PFSK-1 (cell line): Measurements from ENCODE around the gene ACBD4.

Experiments used
- FOXP2 ChIP-seq: optimal IDR thresholded peaks from 2 replicates; pipeline ENCODE3; 2011; ENCODE audit warnings: borderline replicate concordance, control low read depth, inconsistent platforms; ENCODE audit not compliant: insufficient read depth; ENCODE audit errors: extremely low read length, extremely low read depth
- POLR2AphosphoS5 ChIP-seq: IDR thresholded peaks from 2 replicates; pipeline ENCODE4 v1.6.1; 2012; ENCODE audit warnings: low read depth, mild to moderate bottlenecking, control low read depth, low read length, moderate library complexity
- SIN3A ChIP-seq: IDR thresholded peaks from 2 replicates; pipeline ENCODE4 v1.6.1; 2012; ENCODE audit warnings: mild to moderate bottlenecking, low read length, moderate library complexity, borderline replicate concordance; ENCODE audit not compliant: insufficient read depth
- TF ChIP-seq, protein P1 (sequence below), 2 experiments: IDR thresholded peaks; 2 replicates each; pipeline versions ENCODE4 v1.6.1 to v1.8.0; 2011 to 2012; ENCODE audit warnings: low read depth in 2 of 2, low read length in 2 of 2, control low read depth in 1 of 2, inconsistent platforms in 1 of 2, mild to moderate bottlenecking in 1 of 2, moderate library complexity in 1 of 2; ENCODE audit not compliant: insufficient read depth in 1 of 2

DNA sequence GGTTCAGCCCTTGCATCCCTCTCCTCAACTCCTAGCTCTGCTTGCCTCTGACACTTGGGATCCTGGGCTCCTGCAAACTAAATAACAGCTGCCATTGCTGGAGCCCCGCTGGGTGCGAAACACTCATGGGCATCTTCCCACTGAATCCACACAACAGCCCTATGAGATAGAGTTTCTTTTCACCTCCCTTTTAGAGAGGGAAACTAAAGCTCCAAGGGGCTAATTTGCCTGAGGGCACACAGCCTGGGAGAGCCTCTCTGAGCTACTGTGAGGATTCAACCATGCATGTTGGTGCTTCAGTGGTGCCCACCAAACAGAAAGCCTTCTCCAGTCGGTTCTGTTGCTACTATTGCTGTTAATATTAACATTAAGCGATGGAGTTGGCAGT lies 4.0 kb downstream of the ACBD4 start:
- TF ChIP-seq POLR2AphosphoS5 (no peak), SIN3A (no peak), FOXP2 (no peak)
- TF ChIP-seq, protein P1, sequence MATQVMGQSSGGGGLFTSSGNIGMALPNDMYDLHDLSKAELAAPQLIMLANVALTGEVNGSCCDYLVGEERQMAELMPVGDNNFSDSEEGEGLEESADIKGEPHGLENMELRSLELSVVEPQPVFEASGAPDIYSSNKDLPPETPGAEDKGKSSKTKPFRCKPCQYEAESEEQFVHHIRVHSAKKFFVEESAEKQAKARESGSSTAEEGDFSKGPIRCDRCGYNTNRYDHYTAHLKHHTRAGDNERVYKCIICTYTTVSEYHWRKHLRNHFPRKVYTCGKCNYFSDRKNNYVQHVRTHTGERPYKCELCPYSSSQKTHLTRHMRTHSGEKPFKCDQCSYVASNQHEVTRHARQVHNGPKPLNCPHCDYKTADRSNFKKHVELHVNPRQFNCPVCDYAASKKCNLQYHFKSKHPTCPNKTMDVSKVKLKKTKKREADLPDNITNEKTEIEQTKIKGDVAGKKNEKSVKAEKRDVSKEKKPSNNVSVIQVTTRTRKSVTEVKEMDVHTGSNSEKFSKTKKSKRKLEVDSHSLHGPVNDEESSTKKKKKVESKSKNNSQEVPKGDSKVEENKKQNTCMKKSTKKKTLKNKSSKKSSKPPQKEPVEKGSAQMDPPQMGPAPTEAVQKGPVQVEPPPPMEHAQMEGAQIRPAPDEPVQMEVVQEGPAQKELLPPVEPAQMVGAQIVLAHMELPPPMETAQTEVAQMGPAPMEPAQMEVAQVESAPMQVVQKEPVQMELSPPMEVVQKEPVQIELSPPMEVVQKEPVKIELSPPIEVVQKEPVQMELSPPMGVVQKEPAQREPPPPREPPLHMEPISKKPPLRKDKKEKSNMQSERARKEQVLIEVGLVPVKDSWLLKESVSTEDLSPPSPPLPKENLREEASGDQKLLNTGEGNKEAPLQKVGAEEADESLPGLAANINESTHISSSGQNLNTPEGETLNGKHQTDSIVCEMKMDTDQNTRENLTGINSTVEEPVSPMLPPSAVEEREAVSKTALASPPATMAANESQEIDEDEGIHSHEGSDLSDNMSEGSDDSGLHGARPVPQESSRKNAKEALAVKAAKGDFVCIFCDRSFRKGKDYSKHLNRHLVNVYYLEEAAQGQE (IDR thresholded peaks at IDR 0.05; ENCODE audit: insufficient read depth in 1 of 2, low read depth in 2 of 2, low read length in 2 of 2) = no peak
